ENCODE results near the gene FUT1.
"Not testable (repeated sequence)": the region's sequence is repeated elsewhere in the genome, so short reads cannot be mapped to it uniquely, and the experiment has no call there.

FUT1 gene

GRCh38 chr19:48768994-48769713 is 16.7 kb upstream of the FUT1 start:
- no peak for DNase-seq (ENCODE audit: low spot score)

GRCh38 chr19:48768171-48768753 is 15.8 kb upstream of the FUT1 start:
- not testable (repeated sequence) for DNase-seq (ENCODE audit: low spot score)

- not testable (repeated sequence) for DNase-seq (ENCODE audit: low spot score)
Measured at GRCh38 chr19:48765816-48766215, 13.4 kb upstream of the FUT1 start.

- DNase-seq (ENCODE audit: low spot score) = no peak
Measured at GRCh38 chr19:48760504-48761205, 8.2 kb upstream of the FUT1 start.

GRCh38 chr19:48757741-48758144 is 5.3 kb upstream of the FUT1 start:
- no peak for DNase-seq (ENCODE audit: low spot score)

- no peak for DNase-seq (ENCODE audit: low spot score)
Measured at GRCh38 chr19:48757089-48757675, 4.7 kb upstream of the FUT1 start.

GRCh38 chr19:48756686-48757085 is 4.2 kb upstream of the FUT1 start:
- no peak for DNase-seq (ENCODE audit: low spot score)

- no peak for DNase-seq (ENCODE audit: low spot score)
Measured at GRCh38 chr19:48756212-48756611, 3.8 kb upstream of the FUT1 start.

- DNase-seq (ENCODE audit: low spot score) = no peak
Measured at GRCh38 chr19:48755787-48756186, 3.3 kb upstream of the FUT1 start.

GRCh38 chr19:48755084-48755641 is 2.7 kb upstream of the FUT1 start, which contains the start of gene FGF21:
FGF21 (plus strand) TSS chr19:48755524; CDS start chr19:48756237, 713 bp downstream.
- DNase-seq (ENCODE audit: low spot score) = no peak

- DNase-seq (ENCODE audit: low spot score) = no peak
Measured at GRCh38 chr19:48751845-48752495, 471 bp downstream of the FUT1 start.

- DNase-seq (ENCODE audit: low spot score) = no peak
Measured at GRCh38 chr19:48750771-48751504, 1.5 kb downstream of the FUT1 start.

GRCh38 chr19:48750351-48750750 is 2.1 kb downstream of the FUT1 start:
- no peak for DNase-seq (ENCODE audit: low spot score)

- no peak for DNase-seq (ENCODE audit: low spot score)
Measured at GRCh38 chr19:48749571-48750198, 2.8 kb downstream of the FUT1 start.

GRCh38 chr19:48746738-48747575 is 5.5 kb downstream of the FUT1 start, which contains the start of gene IZUMO1:
IZUMO1 (minus strand) TSS chr19:48746909; CDS start chr19:48745859, 1,050 bp downstream.
- DNase-seq (ENCODE audit: low spot score) = peak; percentile 88

GRCh38 chr19:48746110-48746509 is 6.3 kb downstream of the FUT1 start:
- DNase-seq (ENCODE audit: low spot score) = no peak

GRCh38 chr19:48745208-48745995 is 7.0 kb downstream of the FUT1 start:
- peak; percentile 82 for DNase-seq (ENCODE audit: low spot score)

GRCh38 chr19:48742096-48742495 is 10.3 kb downstream of the FUT1 start:
- no peak for DNase-seq (ENCODE audit: low spot score)
